GM23338 (cell line): ENCODE data around the gene GRIN1. TPM values are rescaled to one million over a fixed set of nuclear protein-coding genes. Genes with fewer than 3 reads are reported as not detected.

Experiments used
- ATAC-seq: fragments of 200-7000 bp; cut with Tn5 transposase; 3 replicates; pipeline ENCODE4 v1.9.1; 2020
- DNase-seq: peaks from one replicate; pipeline ENCODE4 v3.0.0-alpha.2; 2015; ENCODE audit warnings: low spot score
- H2AFZ ChIP-seq: fragments of 200-600 bp; sonication (generic); 2 replicates; pipeline ENCODE4 v1.8.0; 2016; ENCODE audit warnings: antibody characterized with exemption, mild to moderate bottlenecking, moderate library complexity
- H3F3A ChIP-seq: fragments of 200-600 bp; sonication (generic); replicated peaks from 2 replicates; pipeline ENCODE4 v1.8.0; 2017; ENCODE audit warnings: antibody characterized with exemption, mixed run types, low read depth
- H3K27ac ChIP-seq: fragments of 200-600 bp; sonication (generic); 2 replicates; pipeline ENCODE4 v1.6.1; 2016; ENCODE audit warnings: low read depth
- H3K27me3 ChIP-seq: fragments of 200-600 bp; sonication (generic); 2 replicates; pipeline ENCODE4 v1.8.0; 2016; ENCODE audit warnings: mild to moderate bottlenecking, mixed run types, moderate library complexity; ENCODE audit not compliant: insufficient read depth
- H3K36me3 ChIP-seq: fragments of 200-600 bp; sonication (generic); 2 replicates; pipeline ENCODE4 v1.8.0; 2016; ENCODE audit warnings: mild to moderate bottlenecking; ENCODE audit not compliant: insufficient read depth
- H3K4me1 ChIP-seq: fragments of 200-600 bp; sonication (generic); 2 replicates; pipeline ENCODE4 v1.8.0; 2016; ENCODE audit warnings: mild to moderate bottlenecking, moderate library complexity; ENCODE audit not compliant: insufficient read depth
- H3K4me2 ChIP-seq: fragments of 200-600 bp; sonication (generic); 2 replicates; pipeline ENCODE4 v1.7.1; 2017; ENCODE audit warnings: mixed run types
- H3K4me3 ChIP-seq: fragments of 200-600 bp; sonication (generic); 2 replicates; pipeline ENCODE4 v1.6.1; 2016; ENCODE audit warnings: mixed run types
- H3K79me2 ChIP-seq: fragments of 200-600 bp; sonication (generic); replicated peaks from 2 replicates; pipeline ENCODE4 v1.8.0; 2017; ENCODE audit warnings: mild to moderate bottlenecking; ENCODE audit not compliant: insufficient read depth
- H3K9me2 ChIP-seq: fragments of 200-600 bp; sonication (generic); 2 replicates; pipeline ENCODE4 v1.8.0; 2017; ENCODE audit not compliant: insufficient read depth
- H4K20me1 ChIP-seq: fragments of 200-600 bp; sonication (generic); replicated peaks from 2 replicates; pipeline ENCODE4 v1.8.0; 2017; ENCODE audit warnings: mild to moderate bottlenecking; ENCODE audit not compliant: insufficient read depth
- H3K27ac Mint-ChIP-seq: 2 replicates; pipeline ENCODE4 v1.8.0; 2020; ENCODE audit warnings: inconsistent platforms, mild to moderate bottlenecking, moderate library complexity, mixed read lengths
- H3K27me3 Mint-ChIP-seq: 3 replicates; pipeline ENCODE4 v1.8.0; 2022; ENCODE audit warnings: low read depth, mild to moderate bottlenecking, moderate library complexity, mixed read lengths, inconsistent platforms; ENCODE audit not compliant: insufficient read depth, poor library complexity
- H3K36me3 Mint-ChIP-seq: 3 replicates; pipeline ENCODE4 v1.8.0; 2021; ENCODE audit warnings: low read depth, mild to moderate bottlenecking, inconsistent platforms, moderate library complexity, mixed read lengths
- H3K4me1 Mint-ChIP-seq: 3 replicates; pipeline ENCODE4 v1.8.0; 2020; ENCODE audit warnings: mild to moderate bottlenecking, inconsistent platforms, mixed read lengths
- H3K4me3 Mint-ChIP-seq: 3 replicates; pipeline ENCODE4 v1.8.0; 2021; ENCODE audit warnings: moderate library complexity, mild to moderate bottlenecking, inconsistent platforms, mixed read lengths
- H3K9me3 Mint-ChIP-seq: 3 replicates; pipeline ENCODE4 v1.8.0; 2020; ENCODE audit warnings: moderate library complexity, mild to moderate bottlenecking, inconsistent platforms, mixed read lengths
- CREB1 ChIP-seq: fragments of 250-450 bp; sonication (Bioruptor Pico); IDR thresholded peaks from 2 replicates; pipeline ENCODE4 v1.5.0; 2020; ENCODE audit warnings: low read depth, mild to moderate bottlenecking, moderate library complexity
- EZH2 ChIP-seq: fragments of 200-600 bp; sonication (generic); IDR thresholded peaks from one replicate; pipeline ENCODE4 v1.8.0; 2017; ENCODE audit warnings: antibody characterized with exemption, mild to moderate bottlenecking, low read depth; ENCODE audit not compliant: unreplicated experiment
- EZH2phosphoT487 ChIP-seq: fragments of 200-600 bp; sonication (generic); IDR thresholded peaks from one replicate; pipeline ENCODE4 v1.8.1; 2018; ENCODE audit warnings: antibody characterized with exemption; ENCODE audit not compliant: unreplicated experiment
- JUNB ChIP-seq: IDR thresholded peaks from one replicate; pipeline ENCODE4 v1.6.1; 2016; ENCODE audit warnings: antibody characterized with exemption; ENCODE audit not compliant: unreplicated experiment
- NANOG ChIP-seq: IDR thresholded peaks from 2 replicates; pipeline ENCODE4 v1.6.1; 2016; ENCODE audit warnings: antibody characterized with exemption, borderline replicate concordance
- REST ChIP-seq: IDR thresholded peaks from one replicate; pipeline ENCODE4 v1.6.1; 2018; ENCODE audit warnings: antibody characterized with exemption; ENCODE audit not compliant: unreplicated experiment
- STAT1 ChIP-seq: IDR thresholded peaks from one replicate; pipeline ENCODE4 v1.6.1; 2016; ENCODE audit warnings: antibody characterized with exemption; ENCODE audit not compliant: unreplicated experiment
- ZNF114 ChIP-seq: fragments of 250-450 bp; sonication (Bioruptor Pico); IDR thresholded peaks from 2 replicates; pipeline ENCODE4 v1.5.0; 2020; ENCODE audit warnings: mild to moderate bottlenecking, moderate library complexity
- ZNF462 ChIP-seq: fragments of 250-450 bp; sonication (Bioruptor Pico); IDR thresholded peaks from 2 replicates; pipeline ENCODE4 v1.5.0; 2020; ENCODE audit warnings: mild to moderate bottlenecking, moderate library complexity
- polyA plus RNA-seq: library from polyadenylated mRNA; unstranded; fragments of >200 nt; fragmentation: Nextera tagmentation; extraction: Ambion mirVana; gene quantifications from 2 replicates; pipeline ENCODE4 v1.2.1, GENCODE V29; 2016
- total RNA-seq: library from RNA; depleted of rRNA; stranded (reverse); fragments of >200 nt; shearing (Covaris generic); gene quantifications from 2 replicates; pipeline ENCODE4 v1.2.3, GENCODE V29; 2014

GRIN1 gene
- total and polyA plus RNA-seq, 2 experiments from 2014 or later = 2.7 to 5.5 TPM

- Histone ChIP-seq H4K20me1 (no peaks in the 10 kb centered on the region), H3K36me3 (no peaks in the 10 kb centered on the region), H3F3A (no peaks in the 10 kb centered on the region), H3K79me2 (no peaks in the 10 kb centered on the region), H3K4me3 (no peak overlapping the region), H3K27ac (no peak overlapping the region), H2AFZ (no peak overlapping the region), H3K9me2 (no peaks in the 10 kb centered on the region), H3K27me3 (peaks cover 48% of the 10 kb centered on the region), H3K4me2 (no peak overlapping the region), H3K4me1 (peaks cover 12% of the 10 kb centered on the region)
- Mint-ChIP-seq H3K36me3 (no peaks in the 10 kb centered on the region), H3K27me3 (peaks cover 63% of the 10 kb centered on the region), H3K27ac (no peak overlapping the region), H3K4me3 (no peak overlapping the region), H3K9me3 (no peaks in the 10 kb centered on the region), H3K4me1 (peaks cover 10% of the 10 kb centered on the region)
- ATAC-seq (no peak), DNase-seq (no peak)
- TF ChIP-seq CREB1 (CRISPR knock-in tag) (no peak), NANOG (no peak), ZNF114 (no peak), REST (peak; percentile 13), EZH2phosphoT487 (no peak)
Observed at GRCh38 chr9:137140151-137141012, 1.4 kb downstream of the GRIN1 start.

- H3K27ac Mint-ChIP-seq = no peak overlapping the region
- no peak for DNase-seq
- no peaks in the 10 kb centered on the region for H3K9me3 Mint-ChIP-seq
- ATAC-seq = no peak
- H3K27me3 Mint-ChIP-seq = peaks cover 57% of the 10 kb centered on the region
- Histone ChIP-seq H4K20me1 (no peaks in the 10 kb centered on the region), H2AFZ (no peak overlapping the region), H3K79me2 (no peaks in the 10 kb centered on the region), H3K4me3 (no peak overlapping the region), H3K4me1 (peaks cover 12% of the 10 kb centered on the region), H3K36me3 (no peaks in the 10 kb centered on the region), H3K4me2 (no peak overlapping the region), H3K9me2 (no peaks in the 10 kb centered on the region), H3K27ac (no peak overlapping the region), H3F3A (no peaks in the 10 kb centered on the region), H3K27me3 (peaks cover 48% of the 10 kb centered on the region)
- peaks cover 10% of the 10 kb centered on the region for H3K4me1 Mint-ChIP-seq
- no peaks in the 10 kb centered on the region for H3K36me3 Mint-ChIP-seq
- no peak overlapping the region for H3K4me3 Mint-ChIP-seq
- no peak for TF ChIP-seq STAT1
- TF ChIP-seq EZH2phosphoT487 = no peak
- no peak for TF ChIP-seq JUNB
- no peak for TF ChIP-seq EZH2
- no peak for TF ChIP-seq NANOG
- no peak for TF ChIP-seq ZNF462
- TF ChIP-seq CREB1 (CRISPR knock-in tag) = no peak
Observed at GRCh38 chr9:137141050-137141810, 2.3 kb downstream of the GRIN1 start.
